AG10803 (cell line): Measurements from ENCODE around the gene PEMT.
"Not testable (repeated sequence)": the region's sequence is repeated elsewhere in the genome, so short reads cannot be mapped to it uniquely, and the experiment has no call there.

Source experiments
- DNase-seq: peaks from one replicate; pipeline ENCODE4 v3.0.0; 2010; ENCODE audit warnings: low read depth
- H3K4me3 ChIP-seq: 2 replicates; pipeline ENCODE4 v1.5.1; 2011; ENCODE audit warnings: mild to moderate bottlenecking, low read length, control low read depth
- TF ChIP-seq, protein P1 (sequence below): conservative IDR thresholded peaks from 2 replicates; pipeline ENCODE4 v1.5.1; 2011; ENCODE audit warnings: mild to moderate bottlenecking, low read length, control low read depth, inconsistent platforms

The PEMT gene, protein sequence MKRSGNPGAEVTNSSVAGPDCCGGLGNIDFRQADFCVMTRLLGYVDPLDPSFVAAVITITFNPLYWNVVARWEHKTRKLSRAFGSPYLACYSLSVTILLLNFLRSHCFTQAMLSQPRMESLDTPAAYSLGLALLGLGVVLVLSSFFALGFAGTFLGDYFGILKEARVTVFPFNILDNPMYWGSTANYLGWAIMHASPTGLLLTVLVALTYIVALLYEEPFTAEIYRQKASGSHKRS

GRCh38 chr17:17591355-17592298 lies at the start of gene PEMT:
Gene PEMT (minus strand): TSS chr17:17591708. CDS start chr17:17591626, 82 bp downstream.
- H3K4me3 ChIP-seq: peak within 1 kb of the TSS; percentile 81
- DNase-seq: peak; percentile 99
- TF ChIP-seq, protein P1, sequence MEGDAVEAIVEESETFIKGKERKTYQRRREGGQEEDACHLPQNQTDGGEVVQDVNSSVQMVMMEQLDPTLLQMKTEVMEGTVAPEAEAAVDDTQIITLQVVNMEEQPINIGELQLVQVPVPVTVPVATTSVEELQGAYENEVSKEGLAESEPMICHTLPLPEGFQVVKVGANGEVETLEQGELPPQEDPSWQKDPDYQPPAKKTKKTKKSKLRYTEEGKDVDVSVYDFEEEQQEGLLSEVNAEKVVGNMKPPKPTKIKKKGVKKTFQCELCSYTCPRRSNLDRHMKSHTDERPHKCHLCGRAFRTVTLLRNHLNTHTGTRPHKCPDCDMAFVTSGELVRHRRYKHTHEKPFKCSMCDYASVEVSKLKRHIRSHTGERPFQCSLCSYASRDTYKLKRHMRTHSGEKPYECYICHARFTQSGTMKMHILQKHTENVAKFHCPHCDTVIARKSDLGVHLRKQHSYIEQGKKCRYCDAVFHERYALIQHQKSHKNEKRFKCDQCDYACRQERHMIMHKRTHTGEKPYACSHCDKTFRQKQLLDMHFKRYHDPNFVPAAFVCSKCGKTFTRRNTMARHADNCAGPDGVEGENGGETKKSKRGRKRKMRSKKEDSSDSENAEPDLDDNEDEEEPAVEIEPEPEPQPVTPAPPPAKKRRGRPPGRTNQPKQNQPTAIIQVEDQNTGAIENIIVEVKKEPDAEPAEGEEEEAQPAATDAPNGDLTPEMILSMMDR: no peak

- not testable (repeated sequence) for H3K4me3 ChIP-seq, DNase-seq
Measured at GRCh38 chr17:17639661-17640270, 48.3 kb upstream of the PEMT start.

GRCh38 chr17:17638467-17638866 lies 47.0 kb upstream of the PEMT start:
- no peak overlapping the region for H3K4me3 ChIP-seq
- DNase-seq: no peak
- TF ChIP-seq, protein P1: no peak

- no peak for DNase-seq
- TF ChIP-seq, protein P1: no peak
- no peak overlapping the region for H3K4me3 ChIP-seq
Measured at GRCh38 chr17:17636272-17636885, 44.9 kb upstream of the PEMT start.

DNA sequence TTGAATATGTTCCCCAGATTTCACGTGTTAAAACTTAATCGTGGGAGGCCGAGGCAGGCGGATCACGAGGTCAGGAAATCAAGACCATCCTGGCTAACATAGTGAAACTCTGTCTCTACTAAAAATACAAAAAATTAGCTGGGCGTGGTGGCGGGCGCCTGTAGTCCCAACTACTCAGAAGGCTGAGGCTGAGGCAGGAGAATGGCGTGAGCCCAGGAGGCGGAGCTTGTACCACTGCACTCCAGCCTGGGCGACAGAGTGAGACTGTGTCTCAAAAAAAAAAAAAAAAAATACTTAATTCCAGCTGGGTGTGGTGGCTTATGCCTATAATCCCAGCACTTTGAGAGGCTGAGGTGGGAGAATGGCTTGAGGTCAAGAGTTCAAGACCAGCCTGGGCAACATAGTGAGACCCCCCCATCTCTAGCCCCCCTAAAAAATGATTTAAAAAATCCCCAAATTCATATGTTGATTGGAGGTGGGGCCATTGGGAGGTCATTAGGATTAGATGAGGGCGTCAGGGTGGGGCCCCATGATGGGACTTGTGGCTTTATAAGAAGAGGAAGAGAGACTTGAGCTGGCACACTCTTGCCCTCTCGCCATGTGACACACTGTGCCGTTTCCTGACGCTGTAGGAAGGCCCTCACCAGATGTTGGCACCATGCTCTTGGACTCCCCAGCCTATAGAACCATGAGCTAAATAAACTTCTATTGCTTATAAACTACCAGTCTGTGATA lies 44.2 kb upstream of the PEMT start:
- DNase-seq, H3K4me3 ChIP-seq: not testable (repeated sequence)

GRCh38 chr17:17635126-17635525 lies 43.6 kb upstream of the PEMT start:
- peak; percentile 24 for DNase-seq
- no peak overlapping the region for H3K4me3 ChIP-seq
- TF ChIP-seq, protein P1: no peak

DNA sequence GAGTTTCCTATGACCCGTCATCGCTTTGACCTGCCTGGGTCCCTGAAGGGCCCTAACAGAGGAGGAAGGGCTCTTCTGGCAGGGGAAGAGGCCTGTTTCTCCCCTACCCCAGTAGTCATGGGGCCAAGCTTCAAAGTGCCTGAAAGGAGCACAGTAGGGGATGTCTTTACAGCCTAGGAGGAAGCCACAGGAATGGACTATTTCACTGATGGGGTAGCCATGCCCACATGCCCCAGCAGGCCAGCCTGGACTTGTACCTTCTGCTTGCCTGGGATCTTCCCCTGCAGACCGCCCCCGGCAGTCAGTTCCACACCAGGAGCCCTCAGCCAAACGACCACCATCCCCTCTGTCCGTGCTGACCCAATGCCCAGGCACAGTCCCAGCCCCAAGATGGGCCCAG lies 41.8 kb upstream of the PEMT start:
- no peak overlapping the region for H3K4me3 ChIP-seq
- TF ChIP-seq, protein P1: no peak
- DNase-seq: no peak

DNA sequence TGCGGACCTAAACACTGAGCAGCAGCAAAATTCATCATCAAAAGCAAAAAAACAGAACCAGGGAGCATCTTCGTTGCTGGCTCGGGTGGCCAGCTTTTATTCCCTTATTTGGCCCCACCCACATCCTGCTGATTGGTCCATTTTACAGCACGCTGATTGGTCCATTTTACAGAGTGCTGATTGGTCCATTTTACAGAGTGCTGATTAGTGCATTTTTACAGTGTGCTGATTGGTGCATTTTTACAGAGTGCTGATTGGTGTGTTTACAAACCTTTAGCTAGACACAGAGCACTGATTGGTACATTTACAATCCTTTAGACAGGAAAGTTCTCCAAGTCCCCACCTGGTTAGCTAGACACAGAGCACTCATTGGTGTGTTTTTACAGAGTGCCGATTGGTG lies 41.2 kb upstream of the PEMT start:
- not testable (repeated sequence) for DNase-seq, H3K4me3 ChIP-seq
